ENCODE measurements around the gene PSME1. TPM values are rescaled to one million over a fixed set of nuclear protein-coding genes. Genes with fewer than 3 reads are reported as not detected.

Gene PSME1
- total and polyA plus RNA-seq, 4 donors = 63.3 to 237 (median 101) TPM

- Histone ChIP-seq H3K4me3 (ENCODE audit: low read depth in 1 of 3, low read length in 3 of 3) (no peak overlapping the region), H3K9ac (ENCODE audit: low read depth in 1 of 2, low read length in 2 of 2) (no peak overlapping the region), H3K27me3 (ENCODE audit: control insufficient read depth in 4 of 4, insufficient read depth in 4 of 4, low read length in 3 of 4) (no peaks in the 10 kb centered on the region), H3K27ac (ENCODE audit: low read depth in 1 of 2, low read length in 2 of 2) (no peak overlapping the region), H3K36me3 (ENCODE audit: control insufficient read depth in 4 of 4, insufficient read depth in 3 of 4, low read depth in 1 of 4, low read length in 3 of 4) (peaks cover 10 to 50% (median 19%) of the 10 kb centered on the region in 4 donors), H3K9me3 (ENCODE audit: control insufficient read depth in 4 of 4, low read length in 3 of 4) (no peaks in the 10 kb centered on the region), H3K4me1 (ENCODE audit: control insufficient read depth in 4 of 4, insufficient read depth in 4 of 4, low read length in 3 of 4) (peaks cover 5 to 19% (median 10%) of the 10 kb centered on the region in 4 donors)
- 95% methylated on average over 10 of the region's 10 CpGs for WGBS
- TF ChIP-seq ZBTB33 (IDR thresholded peaks at IDR 0.05) = no peak
- TF ChIP-seq MAX (IDR thresholded peaks at IDR 0.05) = no peak
- TF ChIP-seq REST (IDR thresholded peaks at IDR 0.05) = no peak
- TF ChIP-seq CTCF (IDR thresholded peaks at IDR 0.05; ENCODE audit: low read depth, low read length, missing input control) = no peak
- no peak for TF ChIP-seq FOXA2 (IDR thresholded peaks at IDR 0.05)
- no peak for TF ChIP-seq GABPA (IDR thresholded peaks at IDR 0.05 in 1 of 2, conservative IDR thresholded peaks at IDR 0.05 in 1 of 2)
- no peak for TF ChIP-seq RXRA (IDR thresholded peaks at IDR 0.05)
- no peak for TF ChIP-seq JUND (IDR thresholded peaks at IDR 0.05)
- TF ChIP-seq HNF4A (conservative IDR thresholded peaks at IDR 0.05) = no peak
- TF ChIP-seq FOXA1 (IDR thresholded peaks at IDR 0.05) = no peak
- no peak for TF ChIP-seq EGR1 (IDR thresholded peaks at IDR 0.05; ENCODE audit: low read depth in 2 of 2)
- TF ChIP-seq HNF4G (IDR thresholded peaks at IDR 0.05) = no peak
- no peak for TF ChIP-seq YY1 (IDR thresholded peaks at IDR 0.05)
- no peak for TF ChIP-seq NR2F2 (IDR thresholded peaks at IDR 0.05)
- TF ChIP-seq, protein P1, sequence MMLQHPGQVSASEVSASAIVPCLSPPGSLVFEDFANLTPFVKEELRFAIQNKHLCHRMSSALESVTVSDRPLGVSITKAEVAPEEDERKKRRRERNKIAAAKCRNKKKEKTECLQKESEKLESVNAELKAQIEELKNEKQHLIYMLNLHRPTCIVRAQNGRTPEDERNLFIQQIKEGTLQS (IDR thresholded peaks at IDR 0.05) = no peak
- TF ChIP-seq RAD21 (IDR thresholded peaks at IDR 0.05) = no peak
- DNase-seq (ENCODE audit: low spot score) = no peak
These were observed 51.0 kb downstream of the PSME1 start for GRCh38 chr14:24186831-24187538.
